ENCODE measurements around the gene CAPG. TPM values are rescaled to one million over a fixed set of nuclear protein-coding genes. Genes with fewer than 3 reads are reported as not detected.

CAPG gene
- 10 to 100 TPM; 47.1 to 56.9 TPM for total RNA-seq

- H3K4me3 ChIP-seq = peak within 1 kb of the TSS; percentile 57
- ATAC-seq (ENCODE audit: insufficient number of reproducible peaks, low FRiP score, low read depth) = no peak
- no peak within 1 kb of the TSS for H3K27ac ChIP-seq
- TF ChIP-seq CTCF (IDR thresholded peaks at IDR 0.05) = no peak
- H3K36me3 ChIP-seq = no peaks in the 10 kb centered on the region
- no peak for DNase-seq (ENCODE audit: low spot score)
- H3K4me1 ChIP-seq (ENCODE audit: control insufficient read depth in 1 of 2, low read depth in 2 of 2) = peaks cover 3 to 30% of the 10 kb centered on the region in 2 donors
- H3K9me3 ChIP-seq = no peaks in the 10 kb centered on the region
- no peaks in the 10 kb centered on the region for H3K27me3 ChIP-seq (replicated peaks; ENCODE audit: insufficient read depth)
These were observed at the start of gene CAPG for GRCh38 chr2:85409845-85410583. CAPG (minus strand) TSS chr2:85410366; CDS start chr2:85402145, 8,221 bp downstream.

- no peak for TF ChIP-seq CTCF (IDR thresholded peaks at IDR 0.05)
These were observed 49.6 kb upstream of the CAPG start for GRCh38 chr2:85459771-85460170.

GRCh38 chr2:85458601-85459563, 48.7 kb upstream of the CAPG start:
- DNase-seq (ENCODE audit: low spot score) = no peak
- no peak for TF ChIP-seq CTCF (IDR thresholded peaks at IDR 0.05)
- Histone ChIP-seq H3K36me3 (no peaks in the 10 kb centered on the region), H3K27me3 (replicated peaks; ENCODE audit: insufficient read depth) (no peaks in the 10 kb centered on the region), H3K9me3 (no peaks in the 10 kb centered on the region), H3K4me3 (no peak overlapping the region), H3K27ac (no peak overlapping the region), H3K4me1 (ENCODE audit: control insufficient read depth in 1 of 2, low read depth in 2 of 2) (no peaks in the 10 kb centered on the region)
- ATAC-seq (ENCODE audit: insufficient number of reproducible peaks, low FRiP score, low read depth) = no peak

More at GRCh38 chr2:85459771-85460170, 49.6 kb upstream of the CAPG start:
- Histone ChIP-seq H3K4me1 (ENCODE audit: control insufficient read depth in 1 of 2, low read depth in 2 of 2) (no peaks in the 10 kb centered on the region), H3K27me3 (replicated peaks; ENCODE audit: insufficient read depth) (no peaks in the 10 kb centered on the region), H3K36me3 (no peaks in the 10 kb centered on the region), H3K4me3 (no peak overlapping the region), H3K9me3 (no peaks in the 10 kb centered on the region), H3K27ac (no peak overlapping the region)
- DNase-seq (ENCODE audit: low spot score) = no peak
- ATAC-seq (ENCODE audit: insufficient number of reproducible peaks, low FRiP score, low read depth) = no peak

- H3K4me3 ChIP-seq = no peak overlapping the region
- DNase-seq (ENCODE audit: low spot score) = no peak
- H3K27me3 ChIP-seq (replicated peaks; ENCODE audit: insufficient read depth) = no peaks in the 10 kb centered on the region
- no peak for ATAC-seq (ENCODE audit: insufficient number of reproducible peaks, low FRiP score, low read depth)
- TF ChIP-seq CTCF (IDR thresholded peaks at IDR 0.05) = no peak
- no peaks in the 10 kb centered on the region for H3K36me3 ChIP-seq
- H3K9me3 ChIP-seq = no peaks in the 10 kb centered on the region
- H3K4me1 ChIP-seq (ENCODE audit: control insufficient read depth in 1 of 2, low read depth in 2 of 2) = no peaks in the 10 kb centered on the region
- H3K27ac ChIP-seq = no peak overlapping the region
These were observed 47.7 kb upstream of the CAPG start for GRCh38 chr2:85457877-85458316.

GRCh38 chr2:85457043-85457442, 46.9 kb upstream of the CAPG start:
- Histone ChIP-seq H3K4me3 (no peak overlapping the region), H3K27ac (no peak overlapping the region), H3K27me3 (replicated peaks; ENCODE audit: insufficient read depth) (no peaks in the 10 kb centered on the region), H3K9me3 (no peaks in the 10 kb centered on the region), H3K36me3 (no peaks in the 10 kb centered on the region), H3K4me1 (ENCODE audit: control insufficient read depth in 1 of 2, low read depth in 2 of 2) (no peaks in the 10 kb centered on the region)
- no peak for TF ChIP-seq CTCF (IDR thresholded peaks at IDR 0.05)
- DNase-seq (ENCODE audit: low spot score) = no peak
- no peak for ATAC-seq (ENCODE audit: insufficient number of reproducible peaks, low FRiP score, low read depth)

All from thoracic aorta (tissue), 2 donors.